HepG2 (cell line): ENCODE data around the gene SOAT2. TPM values are rescaled to one million over a fixed set of nuclear protein-coding genes. Genes with fewer than 3 reads are reported as not detected.

Experiments used
- ATAC-seq: fragments of 200-7000 bp; cut with Tn5 transposase; 3 replicates; pipeline ENCODE4 v1.9.1; 2020; ENCODE audit warnings: mild to moderate bottlenecking, moderate library complexity
- BruUV-seq: library from RNA; stranded (reverse); fragments of 400-500 nt; replicated peaks from 2 replicates; lab custom pipeline; 2021; lab: Mats Ljungman, UMichigan
- CTCF ChIA-PET: fragments of 300-600 bp; formaldehyde crosslinking; extraction: SDS; loops from one replicate; lab custom pipeline; 2021; ENCODE audit warnings: low total read pairs, inconsistent platforms, low intra/inter-chr PET ratio; lab: Yijun Ruan, JAX
- POLR2A ChIA-PET: fragments of 350-600 bp; sonication (Branson Sonifier 250); formaldehyde crosslinking; loops from one replicate; lab custom pipeline; 2020; ENCODE audit warnings: antibody characterized with exemption, inconsistent platforms; lab: Yijun Ruan, JAX
- DNase-seq: peaks from one replicate; pipeline ENCODE4 v3.0.0-alpha.2; 2015; ENCODE audit warnings: low spot score
- FAIRE-seq: peaks from 3 replicates; lab custom pipeline; 2011; peaks lifted over from hg19 to GRCh38; lab: Jason Lieb, UNC
- H2AFZ ChIP-seq: one replicate; pipeline ENCODE4 v1.6.1; 2011; ENCODE audit warnings: low read length, inconsistent platforms
- H3K27ac ChIP-seq: fragments of 300-600 bp; 3 replicates; pipeline ENCODE4 v1.8.0; 2011; ENCODE audit warnings: mixed run types, mild to moderate bottlenecking, mixed read lengths, low read length, inconsistent platforms; ENCODE audit not compliant: insufficient read depth; ENCODE audit errors: extremely low read length
- H3K27me3 ChIP-seq, 2 experiments: fragments of 200-600 bp in 1 of 2; 2 replicates in 1 of 2; 3 replicates in 1 of 2; pipeline versions ENCODE4 v1.6.0 to v1.8.0; 2011; ENCODE audit warnings: low read length in 2 of 2, mild to moderate bottlenecking in 2 of 2, moderate library complexity in 2 of 2, inconsistent platforms in 1 of 2; ENCODE audit not compliant: insufficient read depth in 2 of 2, control insufficient read depth in 1 of 2
- H3K36me3 ChIP-seq, 2 experiments: fragments of 200-600 bp in 1 of 2; replicated peaks in 1 of 2; 2 replicates in 1 of 2; 3 replicates in 1 of 2; pipeline versions ENCODE4 v1.5.1 to v1.8.0; 2011; ENCODE audit warnings: low read length in 2 of 2, inconsistent platforms in 1 of 2; ENCODE audit not compliant: insufficient read depth in 2 of 2, control insufficient read depth in 1 of 2
- H3K4me1 ChIP-seq: 2 replicates; pipeline ENCODE4 v1.5.1; 2012; ENCODE audit warnings: low read length, inconsistent platforms; ENCODE audit not compliant: insufficient read depth
- H3K4me2 ChIP-seq: 2 replicates; pipeline ENCODE4 v1.6.0; 2011; ENCODE audit warnings: low read depth, low read length, inconsistent platforms
- H3K4me3 ChIP-seq, 3 experiments: fragments of 200-600 bp in 1 of 3; sonication (generic), shearing (Covaris generic) in 1 of 3; replicated peaks in 1 of 3; 2 replicates each; pipeline ENCODE4 v1.5.1; 2011 to 2016; ENCODE audit warnings: low read length in 3 of 3, inconsistent platforms in 2 of 3, low read depth in 2 of 3, mild to moderate bottlenecking in 2 of 3, control low read depth in 1 of 3, mixed read lengths in 1 of 3; ENCODE audit not compliant: insufficient read depth in 1 of 3
- H3K79me2 ChIP-seq: one replicate; pipeline ENCODE4 v1.6.1; 2011; ENCODE audit warnings: low read length, inconsistent platforms; ENCODE audit not compliant: insufficient read depth
- H3K9ac ChIP-seq: 2 replicates; pipeline ENCODE4 v1.6.0; 2011; ENCODE audit warnings: mild to moderate bottlenecking, low read depth, low read length, inconsistent platforms; ENCODE audit not compliant: insufficient read depth
- H3K9me3 ChIP-seq: 2 replicates; pipeline ENCODE4 v1.5.1; 2012; ENCODE audit warnings: mild to moderate bottlenecking, low read length
- H4K20me1 ChIP-seq: 2 replicates; pipeline ENCODE4 v1.6.0; 2011; ENCODE audit warnings: inconsistent platforms, mild to moderate bottlenecking, low read length, moderate library complexity; ENCODE audit not compliant: insufficient read depth
- DBP ChIP-seq: sonication (generic); formaldehyde crosslinking; IDR thresholded peaks from 2 replicates; pipeline ENCODE4 v1.4.0; 2020; ENCODE audit warnings: missing genetic modification reagents; ENCODE audit errors: not compliant biosample characterization
- FOXA1 ChIP-seq, 2 experiments: fragments of 450-650 bp in 1 of 2; sonication (generic) in 1 of 2; formaldehyde crosslinking in 1 of 2; IDR thresholded peaks; 2 replicates each; pipeline versions ENCODE4 v1.4.0 to v1.6.1; 2016 to 2020; ENCODE audit warnings: missing genetic modification reagents in 1 of 2
- FOXK1 ChIP-seq: sonication (generic); formaldehyde crosslinking; IDR thresholded peaks from 2 replicates; pipeline ENCODE4 v1.4.0; 2020; ENCODE audit warnings: low read depth, missing genetic modification reagents, borderline replicate concordance
- HMGXB3 ChIP-seq: sonication (generic); formaldehyde crosslinking; IDR thresholded peaks from 2 replicates; pipeline ENCODE4 v1.4.0; 2020; ENCODE audit warnings: missing genetic modification reagents, borderline replicate concordance
- KAT2B ChIP-seq: fragments of 150-350 bp; IDR thresholded peaks from 2 replicates; pipeline ENCODE4 v1.6.1; 2014; ENCODE audit warnings: low read depth, low read length, borderline replicate concordance
- MTF2 ChIP-seq: sonication (generic); formaldehyde crosslinking; IDR thresholded peaks from 2 replicates; pipeline ENCODE4 v1.5.0; 2020; ENCODE audit warnings: missing genetic modification reagents, borderline replicate concordance
- POLR2A ChIP-seq, 2 experiments: IDR thresholded peaks; 2 replicates each; pipeline ENCODE4 v1.6.1; 2011; ENCODE audit warnings: low read depth in 2 of 2, low read length in 2 of 2, mild to moderate bottlenecking in 1 of 2, moderate library complexity in 1 of 2; ENCODE audit not compliant: insufficient read depth in 1 of 2
- RBM39 ChIP-seq: fragments of 200-400 bp; formaldehyde crosslinking; IDR thresholded peaks from one replicate; pipeline ENCODE4 v1.6.1; 2018; ENCODE audit warnings: antibody characterized with exemption, mild to moderate bottlenecking, low read depth, low read length; ENCODE audit not compliant: poor library complexity, severe bottlenecking
- SNAPC2 ChIP-seq: sonication (generic); formaldehyde crosslinking; IDR thresholded peaks from 2 replicates; pipeline ENCODE4 v1.8.1; 2022; ENCODE audit warnings: mild to moderate bottlenecking, missing genetic modification reagents
- XBP1 ChIP-seq: sonication (generic); formaldehyde crosslinking; IDR thresholded peaks from 2 replicates; pipeline ENCODE4 v1.5.0; 2020; ENCODE audit warnings: missing genetic modification reagents
- ZNF138 ChIP-seq: sonication (generic); formaldehyde crosslinking; IDR thresholded peaks from 2 replicates; pipeline ENCODE4 v1.5.0; 2020; ENCODE audit warnings: mild to moderate bottlenecking, low read depth, missing genetic modification reagents
- ZNF263 ChIP-seq: sonication (generic); formaldehyde crosslinking; IDR thresholded peaks from 2 replicates; pipeline ENCODE4 v1.4.0; 2020; ENCODE audit warnings: missing genetic modification reagents
- ZNF276 ChIP-seq: sonication (generic); formaldehyde crosslinking; IDR thresholded peaks from 2 replicates; pipeline ENCODE4 v1.4.0; 2020; ENCODE audit warnings: mild to moderate bottlenecking, low read depth, missing genetic modification reagents
- ZNF362 ChIP-seq: sonication (generic); formaldehyde crosslinking; IDR thresholded peaks from 2 replicates; pipeline ENCODE4 v1.4.0; 2020; ENCODE audit warnings: missing genetic modification reagents, mild to moderate bottlenecking, borderline replicate concordance
- WGBS: methylation state at CpG from one replicate; pipeline ENCODE4 v1.1.6; 2017; ENCODE audit warnings: low lambda C conversion rate; 5-methylcytosine and 5-hydroxymethylcytosine counted together
- in situ Hi-C: cut with HindIII; loops from 2 replicates; pipeline ENCODE4 v1.10.0; 2017; ENCODE audit warnings: low pct_unique_long_range_greater_than_20kb; ENCODE audit not compliant: extremely low pct_ligation_motif_present
- intact Hi-C: fragments of 100-400 bp; cut with micrococcal nuclease; formaldehyde crosslinking; loops from one replicate; pipeline ENCODE4 v1.10.0; 2022; ENCODE audit not compliant: unreplicated experiment
- polyA plus RNA-seq, 8 experiments: library from polyadenylated mRNA; depleted of rRNA in 3 of 8; stranded (reverse) in 7 of 8; unstranded in 1 of 8; fragments of >200 nt; fragmentation: Illumina TruSeq in 4 of 8; extraction: Trizol in 4 of 8; gene quantifications; 2 replicates each; pipeline versions ENCODE4 v1.2.1 to v1.2.3, GENCODE V29; 2011 to 2016; ENCODE audit warnings: low read depth in 4 of 8, missing spikeins in 1 of 8, mixed read lengths in 1 of 8; ENCODE audit not compliant: insufficient read depth in 1 of 8
- total RNA-seq, 5 experiments: library from RNA; depleted of rRNA; stranded (reverse); fragments of >200 nt; fragmentation: Illumina TruSeq; extraction: Trizol; gene quantifications; 2 replicates each; pipeline ENCODE4 v1.2.3, GENCODE V29; 2016; ENCODE audit warnings: low read depth in 1 of 5

SOAT2 gene
- total and polyA plus RNA-seq, 2 of the 13 experiments (the other 11 are each of a cell fraction or from before 2014, with no cell fraction given), result 14.9 to 108 TPM

- intact Hi-C loops (no loop called here), in situ Hi-C loops (loop anchor here (5.0 kb wide), 2 partner anchors 40 to 130 kb away; partner anchors contain the start of gene SOAT2)
- FAIRE-seq, result no peak
- CTCF ChIA-PET, result no interaction called here
- H3K27me3 ChIP-seq, result no peaks in the 10 kb centered on the region
- peaks cover 0 to 18% of the 10 kb centered on the region in 2 experiments; a peak in 2 of 5 replicates for H3K36me3 ChIP-seq
- ATAC-seq, result no peak
- no peaks in the 10 kb centered on the region for H3K79me2 ChIP-seq
- H3K9ac ChIP-seq, result no peak overlapping the region
- H3K4me3 ChIP-seq, result peak overlapping the region in 1 of 3 experiments; percentile 18; a peak in 1 of 6 replicates
- no peak overlapping the region for H2AFZ ChIP-seq
- no TSS peak for BruUV-seq
- H4K20me1 ChIP-seq, result no peaks in the 10 kb centered on the region
- H3K9me3 ChIP-seq, result no peaks in the 10 kb centered on the region
- 92% methylated on average over 20 of the region's 20 CpGs for WGBS
- DNase-seq, result no peak
- peak overlapping the region; percentile 61 for H3K27ac ChIP-seq
- peak overlapping the region; percentile 53 for H3K4me2 ChIP-seq
- peaks cover 35% of the 10 kb centered on the region for H3K4me1 ChIP-seq
- POLR2A ChIA-PET, result interaction anchor here (0.7 to 3.4 kb wide), 10 partner anchors 9 to 233 kb away, joined by 3 to 50 read pairs (median 6); partner anchors contain the start of genes CSAD, EIF4B, PFDN5 and SOAT2
- TF ChIP-seq ZNF138 (CRISPR knock-in tag), result no peak
- no peak for TF ChIP-seq ZNF362 (CRISPR knock-in tag)
- TF ChIP-seq RBM39, result peak; percentile 10
- no peak for TF ChIP-seq FOXK1 (CRISPR knock-in tag)
- TF ChIP-seq FOXA1 (IDR thresholded peaks at IDR 0.05), result no peak
- TF ChIP-seq FOXA1 (CRISPR knock-in tag; IDR thresholded peaks at IDR 0.05), result no peak
- no peak for TF ChIP-seq HMGXB3 (CRISPR knock-in tag)
- 0 out of 4 replicates have a peak, but pooled peaks of 1 of the 2 experiments have one; percentile 4 for TF ChIP-seq POLR2A (IDR thresholded peaks at IDR 0.05; ENCODE audit: insufficient read depth in 1 of 2, low read depth in 2 of 2, low read length in 2 of 2)
- TF ChIP-seq KAT2B, result no peak
- TF ChIP-seq ZNF263 (CRISPR knock-in tag), result peak; percentile 65
- TF ChIP-seq ZNF276 (CRISPR knock-in tag), result no peak
- TF ChIP-seq DBP, result no peak
- TF ChIP-seq SNAPC2 (CRISPR knock-in tag), result no peak
- TF ChIP-seq MTF2 (CRISPR knock-in tag), result no peak
- no peak for TF ChIP-seq XBP1 (CRISPR knock-in tag)
These were observed 41.0 kb upstream of the SOAT2 start for GRCh38 chr12:53062011-53062961.
